Aorta (tissue), 5 donors: ENCODE measurements around the gene PDZD11. TPM values are rescaled to one million over a fixed set of nuclear protein-coding genes. Genes with fewer than 3 reads are reported as not detected.

Experiments
- ATAC-seq: fragments of 200-7000 bp; cut with Tn5 transposase; one replicate; pipeline ENCODE4 v1.9.1; 2022; ENCODE audit warnings: moderate library complexity; ENCODE audit not compliant: low FRiP score
- DNase-seq, 2 donors: peaks; one replicate each; pipeline ENCODE4 v3.0.0-alpha.2; 2020
- H3K27ac ChIP-seq, 2 donors: one replicate each; pipeline ENCODE4 v1.5.1; 2013; ENCODE audit warnings: low read length in 2 of 2, mild to moderate bottlenecking in 2 of 2, moderate library complexity in 2 of 2, control low read depth in 1 of 2, inconsistent platforms in 1 of 2, low read depth in 1 of 2
- H3K27me3 ChIP-seq, 2 donors: one replicate each; pipeline ENCODE4 v1.6.1; 2013; ENCODE audit warnings: control low read depth in 1 of 2, low read length in 1 of 2, mild to moderate bottlenecking in 1 of 2, moderate library complexity in 1 of 2; ENCODE audit not compliant: insufficient read depth in 2 of 2, control insufficient read depth in 1 of 2
- H3K36me3 ChIP-seq, 2 donors: one replicate each; pipeline ENCODE4 v1.6.1; 2013; ENCODE audit warnings: control low read depth in 1 of 2, low read length in 1 of 2, mild to moderate bottlenecking in 1 of 2; ENCODE audit not compliant: insufficient read depth in 2 of 2, control insufficient read depth in 1 of 2
- H3K4me1 ChIP-seq, 2 donors: one replicate each; pipeline ENCODE4 v1.6.1; 2013; ENCODE audit warnings: low read length in 2 of 2, control low read depth in 1 of 2, mild to moderate bottlenecking in 1 of 2, moderate library complexity in 1 of 2; ENCODE audit not compliant: insufficient read depth in 2 of 2, control insufficient read depth in 1 of 2
- H3K4me3 ChIP-seq, 2 donors: one replicate each; pipeline ENCODE4 v1.5.1; 2013; ENCODE audit warnings: low read length in 2 of 2, control low read depth in 1 of 2, mild to moderate bottlenecking in 1 of 2
- H3K9me3 ChIP-seq: one replicate; pipeline ENCODE4 v1.6.1; 2013; ENCODE audit warnings: mild to moderate bottlenecking, low read length; ENCODE audit not compliant: control insufficient read depth
- WGBS, 2 donors: extraction: QIAGEN DNeasy Blood & Tissue Kit; methylation state at CpG; one replicate each; pipeline ENCODE4 v1.1.7; 2013; 5-methylcytosine and 5-hydroxymethylcytosine counted together
- intact Hi-C, 2 donors: fragments of 100-400 bp; cut with DNase I; formaldehyde crosslinking; loops; one replicate each; pipeline versions ENCODE4 v1.14.2 to v1.15.0; 2022
- polyA plus RNA-seq, 2 donors: library from polyadenylated mRNA; stranded (reverse); fragments of 200-250 nt; gene quantifications; one replicate each; pipeline ENCODE4 v1.2.3, GENCODE V29; 2013
- total RNA-seq, 2 donors: library from RNA; stranded (reverse); fragmentation: NEBNext Ultra II Directional; extraction: Animal tissue kit (Norgen Biotek cat#: 25700); gene quantifications; one replicate each; pipeline ENCODE4 v1.2.1, GENCODE V29; 2021
- donor health status: healthy with polysubstance abuse.
- donor health status: Bipolar disorder and iron deficiency.
- donor health status: DM: no; HTN: no; CAD: no.
- donor health status: DM: no; HTN: no; CAD: no.
- donor health status: DM: yes; HTN: yes; CAD: no.

PDZD11 gene
- total and polyA plus RNA-seq, 4 donors: 18.7 to 67.1 (median 42.5) TPM

DNA sequence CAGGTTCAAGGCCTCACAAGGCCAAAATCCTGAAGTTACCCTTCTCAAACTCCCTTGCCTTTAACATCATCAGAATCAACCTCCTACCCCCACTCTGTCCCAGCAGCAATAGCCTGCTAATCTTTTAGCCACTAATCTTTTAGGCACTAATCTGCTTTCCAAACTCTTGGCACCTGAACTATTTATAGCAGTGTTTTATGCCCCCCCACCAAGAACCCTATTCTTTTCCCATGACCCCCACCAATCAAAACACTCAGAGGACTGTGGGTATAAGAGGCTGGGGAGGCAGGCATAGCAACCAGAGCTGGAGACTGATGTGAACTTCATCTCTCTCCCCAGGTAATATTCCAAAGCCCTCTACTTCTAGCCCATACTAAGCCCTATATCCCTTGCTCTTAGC is 21.7 kb downstream of the PDZD11 start, which contains the start of gene ARR3:
Gene ARR3 (plus strand): TSS at position 301 of the 400 bp plus-strand sequence. CDS start 1,052 bp downstream, outside the sequence.
- no peaks in the 10 kb centered on the region for H3K27me3 ChIP-seq
- H3K36me3 ChIP-seq: no peaks in the 10 kb centered on the region
- no peaks in the 10 kb centered on the region for H3K4me1 ChIP-seq
- ATAC-seq (no peak), DNase-seq (no peak)
- no peak within 1 kb of the TSS for H3K4me3 ChIP-seq
- H3K9me3 ChIP-seq: no peaks in the 10 kb centered on the region
- no peak within 1 kb of the TSS for H3K27ac ChIP-seq
- intact Hi-C loops: no loop called here

DNA sequence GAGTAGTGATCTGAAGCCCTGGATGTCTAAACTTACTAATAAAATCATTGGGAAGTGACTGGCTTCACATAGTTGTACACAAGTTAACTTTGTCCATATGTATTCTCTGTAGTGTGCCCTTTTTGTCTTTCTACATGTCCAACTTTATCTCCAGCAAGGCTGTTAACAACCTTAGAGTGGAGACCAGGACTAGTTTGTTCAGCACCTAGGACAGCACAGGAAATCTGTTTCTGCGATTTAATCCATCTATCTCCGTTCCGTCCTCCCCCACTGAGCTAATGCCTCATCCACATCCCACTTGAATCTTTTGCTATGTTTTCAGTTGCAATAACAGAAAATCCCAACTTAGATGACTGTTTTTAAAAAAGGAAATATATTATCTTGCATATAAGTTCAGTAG is 24.9 kb downstream of the PDZD11 start:
- H3K36me3 ChIP-seq: no peaks in the 10 kb centered on the region
- intact Hi-C loops: loop anchor here in 1 of 2 donors (5.0 kb wide), 1 partner anchor 57 kb away; no protein-coding TSS in a partner anchor
- no peak for DNase-seq
- H3K4me1 ChIP-seq: no peaks in the 10 kb centered on the region
- H3K4me3 ChIP-seq: no peak overlapping the region
- H3K27ac ChIP-seq: no peak overlapping the region
- no peaks in the 10 kb centered on the region for H3K27me3 ChIP-seq
- no peak for ATAC-seq
- 30 to 40% methylated on average over 3 of the region's 3 CpGs for WGBS, 2 donors
- H3K9me3 ChIP-seq: no peaks in the 10 kb centered on the region

DNA sequence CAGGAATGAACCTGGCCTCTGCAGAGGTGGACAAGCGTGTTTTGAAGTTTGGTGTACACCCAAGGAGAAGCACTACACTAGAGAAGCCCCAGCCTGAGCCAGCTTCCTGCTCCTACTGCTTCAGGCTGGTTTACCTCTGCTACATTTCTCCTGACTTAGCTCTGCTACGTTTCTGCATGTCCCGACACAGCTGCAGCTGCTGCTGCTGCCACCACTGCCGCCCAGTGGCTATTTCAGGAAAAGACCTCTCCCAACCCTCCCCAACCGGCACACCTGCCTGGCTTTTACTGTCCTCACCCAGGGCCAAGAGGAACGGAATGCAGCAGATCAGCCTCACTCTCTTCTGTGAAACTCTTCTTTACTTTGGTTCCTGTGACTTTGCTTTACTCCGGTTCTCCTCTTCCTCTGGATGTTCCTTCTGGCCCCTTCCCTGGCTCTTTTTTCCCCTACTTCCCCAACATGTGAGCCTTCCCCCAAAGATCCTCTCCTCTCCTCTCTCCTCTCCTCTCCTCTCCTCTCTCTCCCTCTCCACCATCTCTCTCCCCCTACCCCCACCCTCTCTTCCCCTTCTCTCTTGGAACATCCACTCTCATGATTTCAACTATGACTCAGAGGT is 26.7 kb downstream of the PDZD11 start:
- Histone ChIP-seq H3K4me1 (no peaks in the 10 kb centered on the region), H3K4me3 (no peak overlapping the region), H3K9me3 (no peaks in the 10 kb centered on the region), H3K27me3 (no peaks in the 10 kb centered on the region), H3K36me3 (no peaks in the 10 kb centered on the region), H3K27ac (no peak overlapping the region)
- ATAC-seq (peak; percentile 52), DNase-seq (peak in 1 of 2 donors; percentile 74)
- intact Hi-C loops: loop anchor here in 1 of 2 donors (5.0 kb wide), 1 partner anchor 56 kb away; no protein-coding TSS in a partner anchor
- 7 to 15% methylated on average over 7 of the region's 7 CpGs for WGBS, 2 donors

DNA sequence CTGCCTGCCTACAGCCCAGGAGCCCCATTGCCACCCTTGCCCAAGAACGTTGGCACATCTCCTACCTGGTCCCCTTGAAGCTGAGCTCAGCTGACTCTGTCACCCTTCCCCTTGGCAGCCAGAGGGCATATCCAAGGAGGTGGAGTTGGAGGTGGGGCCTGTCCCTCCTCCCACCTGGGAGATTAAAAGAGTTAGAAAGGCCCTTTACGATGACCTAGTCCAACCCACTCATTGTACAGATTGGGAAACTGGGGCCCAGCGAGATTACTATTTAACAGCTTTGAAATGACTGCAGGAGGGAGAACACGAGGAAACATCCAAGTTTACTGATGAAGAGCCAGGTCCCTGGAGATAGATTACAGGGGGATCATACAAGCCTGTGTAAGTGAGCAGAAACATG is 29.6 kb downstream of the PDZD11 start, which contains the start of gene P2RY4:
Gene P2RY4 (minus strand): TSS at position 101 of the 400 bp plus-strand sequence. CDS start 580 bp downstream, outside the sequence.
- Histone ChIP-seq H3K36me3 (no peaks in the 10 kb centered on the region), H3K27me3 (no peaks in the 10 kb centered on the region), H3K9me3 (no peaks in the 10 kb centered on the region), H3K27ac (no peak within 1 kb of the TSS), H3K4me1 (no peaks in the 10 kb centered on the region), H3K4me3 (no peak within 1 kb of the TSS)
- 57 to 86% methylated on average over 4 of the region's 4 CpGs for WGBS, 2 donors
- intact Hi-C loops: loop anchor here in 1 of 2 donors (5.0 kb wide), 1 partner anchor 53 kb away; no protein-coding TSS in a partner anchor
- DNase-seq: no peak
- no peak for ATAC-seq

DNA sequence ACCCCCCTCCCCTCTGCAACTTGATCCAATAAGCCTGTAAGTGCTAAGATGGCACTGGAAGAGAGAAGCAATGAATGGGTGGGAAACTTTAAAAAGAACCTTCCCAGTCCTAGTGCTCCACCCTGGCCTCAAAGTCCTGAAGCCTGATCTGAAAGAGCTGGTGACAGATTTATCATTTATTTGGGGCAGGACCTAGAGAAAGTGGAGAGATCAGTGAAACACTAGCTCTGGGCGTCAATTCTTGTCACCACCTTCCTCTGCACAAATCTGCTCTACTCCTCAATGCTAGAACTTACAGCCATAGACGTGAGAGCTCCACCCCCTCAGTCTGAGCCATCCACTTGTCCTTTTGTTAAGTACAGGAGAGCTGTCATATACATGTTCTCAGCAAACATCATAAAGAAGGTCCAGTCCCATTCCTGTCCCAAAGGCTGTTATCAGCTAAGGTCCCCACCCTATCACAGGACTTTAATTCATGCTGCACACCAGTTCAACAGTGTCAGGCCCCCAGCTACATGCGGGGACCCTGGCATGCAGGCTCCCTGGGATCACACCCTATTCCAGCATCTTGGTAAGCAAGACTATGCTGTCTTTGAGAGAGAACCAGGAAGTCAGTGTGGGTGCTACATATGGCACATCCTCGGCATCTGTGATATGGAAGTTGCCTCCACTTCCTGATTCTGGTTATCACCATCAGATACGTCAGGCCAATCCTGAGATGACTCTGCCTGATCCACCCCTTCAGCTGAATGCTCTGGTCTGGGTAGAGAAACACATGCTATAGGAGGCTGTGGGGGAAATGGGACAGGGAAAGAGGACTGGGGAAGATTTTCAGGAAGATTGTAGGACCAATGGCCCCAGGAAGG is 32.1 kb downstream of the PDZD11 start:
- Histone ChIP-seq H3K4me3 (no peak overlapping the region), H3K9me3 (no peaks in the 10 kb centered on the region), H3K27ac (no peak overlapping the region), H3K36me3 (no peaks in the 10 kb centered on the region), H3K27me3 (no peaks in the 10 kb centered on the region), H3K4me1 (no peaks in the 10 kb centered on the region)
- 65 to 89% methylated on average over 5 of the region's 5 CpGs for WGBS, 2 donors
- no peak for ATAC-seq
- DNase-seq: no peak
- intact Hi-C loops: no loop called here

DNA sequence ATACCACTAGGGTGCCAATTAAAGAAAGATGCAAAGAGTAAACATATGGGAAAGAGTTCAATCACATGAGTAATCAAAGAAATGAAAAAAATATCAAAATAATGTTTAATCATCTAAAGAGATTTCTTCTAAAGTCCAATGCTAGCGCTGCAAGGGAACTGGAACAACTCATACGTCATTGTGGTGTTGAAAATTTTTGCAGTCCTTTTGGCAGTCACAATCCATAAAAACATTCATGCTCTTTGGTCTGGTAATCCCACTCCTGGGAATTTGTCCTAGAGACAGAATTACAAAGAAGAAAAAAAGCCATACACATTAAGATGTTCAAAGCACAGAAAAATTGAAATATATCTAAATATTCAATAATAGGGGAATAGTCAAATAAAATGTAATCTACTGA is 34.3 kb downstream of the PDZD11 start:
- no peaks in the 10 kb centered on the region for H3K27me3 ChIP-seq
- intact Hi-C loops: no loop called here
- ATAC-seq: no peak
- no peaks in the 10 kb centered on the region for H3K4me1 ChIP-seq
- no peaks in the 10 kb centered on the region for H3K9me3 ChIP-seq
- DNase-seq: no peak
- no peaks in the 10 kb centered on the region for H3K36me3 ChIP-seq
- no peak overlapping the region for H3K27ac ChIP-seq
- WGBS, 2 donors: 34 to 35% methylated on average over 2 of the region's 2 CpGs
- no peak overlapping the region for H3K4me3 ChIP-seq

DNA sequence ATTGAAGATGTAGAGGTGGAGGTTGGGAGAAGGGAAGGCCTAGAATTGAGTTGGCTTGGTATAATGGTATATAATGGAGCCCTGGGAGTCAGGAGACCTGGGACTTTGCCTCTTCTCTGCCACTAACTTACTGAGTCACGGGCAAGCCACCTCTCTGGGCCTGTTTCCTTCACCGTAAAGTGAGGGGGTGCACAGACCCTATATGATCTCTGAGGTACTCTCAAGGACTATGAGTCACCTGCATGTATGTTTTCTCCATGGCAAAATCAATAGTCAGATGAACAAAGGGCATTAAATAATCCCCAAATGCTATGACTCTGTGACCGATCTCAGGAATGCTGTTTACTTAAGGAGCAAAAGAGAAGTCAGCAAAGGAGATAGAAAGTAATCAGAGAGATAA is 34.8 kb downstream of the PDZD11 start:
- Histone ChIP-seq H3K4me1 (no peaks in the 10 kb centered on the region), H3K27me3 (no peaks in the 10 kb centered on the region), H3K36me3 (no peaks in the 10 kb centered on the region), H3K4me3 (no peak overlapping the region), H3K27ac (no peak overlapping the region), H3K9me3 (no peaks in the 10 kb centered on the region)
- DNase-seq (no peak), ATAC-seq (no peak)
- intact Hi-C loops: no loop called here
- WGBS, 2 donors: 76 to 97% methylated on average over 3 of the region's 3 CpGs

DNA sequence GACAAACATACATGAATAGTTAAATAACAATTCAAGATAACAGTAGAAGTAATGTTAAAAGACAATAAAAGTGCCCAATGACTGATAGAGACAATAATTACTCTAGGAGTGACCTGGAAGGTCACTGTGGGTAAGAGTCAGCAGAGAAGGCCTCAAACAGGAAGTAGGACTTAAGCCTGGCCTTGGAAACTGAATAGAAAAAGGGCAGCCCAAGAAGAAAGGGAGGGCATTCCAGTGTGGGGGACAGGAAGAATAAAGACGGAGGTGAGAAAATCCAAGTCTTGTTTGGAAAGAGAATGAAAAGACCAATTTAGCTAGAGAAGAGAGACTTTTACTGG is 35.7 kb downstream of the PDZD11 start:
- no peak for DNase-seq
- no peak for ATAC-seq
- WGBS, 2 donors: 75 to 89% methylated on average over 1 of the region's 1 CpG
- no peak overlapping the region for H3K4me3 ChIP-seq
- H3K27me3 ChIP-seq: no peaks in the 10 kb centered on the region
- intact Hi-C loops: no loop called here
- no peaks in the 10 kb centered on the region for H3K36me3 ChIP-seq
- no peaks in the 10 kb centered on the region for H3K9me3 ChIP-seq
- H3K27ac ChIP-seq: no peak overlapping the region
- H3K4me1 ChIP-seq: no peaks in the 10 kb centered on the region
